Stomach (tissue), 4 donors: ENCODE measurements around the gene TMEM250.

Source experiments
- EP300 ChIP-seq: sonication (generic); formaldehyde crosslinking; IDR thresholded peaks from one replicate; pipeline ENCODE4 v1.6.1; 2017; ENCODE audit warnings: antibody characterized with exemption
- POLR2A ChIP-seq, 4 donors: fragments of 450-650 bp; IDR thresholded peaks; one replicate each; pipeline ENCODE4 v1.6.1; 2016; ENCODE audit warnings: antibody characterized with exemption in 4 of 4, control low read depth in 2 of 4, mild to moderate bottlenecking in 1 of 4, moderate library complexity in 1 of 4
- TF ChIP-seq, protein P1 (sequence below), 7 experiments: fragments of 450-650 bp in 4 of 7; fragments of 200-600 bp in 3 of 7; sonication (generic) in 3 of 7; IDR thresholded peaks; one replicate each; pipeline ENCODE4 v1.5.1; 2016 to 2019; ENCODE audit warnings: antibody characterized with exemption in 7 of 7, control low read depth in 2 of 7, mild to moderate bottlenecking in 1 of 7

- TF ChIP-seq, protein P1, sequence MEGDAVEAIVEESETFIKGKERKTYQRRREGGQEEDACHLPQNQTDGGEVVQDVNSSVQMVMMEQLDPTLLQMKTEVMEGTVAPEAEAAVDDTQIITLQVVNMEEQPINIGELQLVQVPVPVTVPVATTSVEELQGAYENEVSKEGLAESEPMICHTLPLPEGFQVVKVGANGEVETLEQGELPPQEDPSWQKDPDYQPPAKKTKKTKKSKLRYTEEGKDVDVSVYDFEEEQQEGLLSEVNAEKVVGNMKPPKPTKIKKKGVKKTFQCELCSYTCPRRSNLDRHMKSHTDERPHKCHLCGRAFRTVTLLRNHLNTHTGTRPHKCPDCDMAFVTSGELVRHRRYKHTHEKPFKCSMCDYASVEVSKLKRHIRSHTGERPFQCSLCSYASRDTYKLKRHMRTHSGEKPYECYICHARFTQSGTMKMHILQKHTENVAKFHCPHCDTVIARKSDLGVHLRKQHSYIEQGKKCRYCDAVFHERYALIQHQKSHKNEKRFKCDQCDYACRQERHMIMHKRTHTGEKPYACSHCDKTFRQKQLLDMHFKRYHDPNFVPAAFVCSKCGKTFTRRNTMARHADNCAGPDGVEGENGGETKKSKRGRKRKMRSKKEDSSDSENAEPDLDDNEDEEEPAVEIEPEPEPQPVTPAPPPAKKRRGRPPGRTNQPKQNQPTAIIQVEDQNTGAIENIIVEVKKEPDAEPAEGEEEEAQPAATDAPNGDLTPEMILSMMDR (IDR thresholded peaks at IDR 0.05): no peak
- TF ChIP-seq POLR2A (IDR thresholded peaks at IDR 0.05): no peak
- no peak for TF ChIP-seq EP300
Observed at GRCh38 chr9:136137321-136138265, 18.9 kb upstream of the TMEM250 start.
